Dermis blood vessel endothelial cell (primary cell): ENCODE results near the gene PRKRA. TPM values are rescaled to one million over a fixed set of nuclear protein-coding genes. Genes with fewer than 3 reads are reported as not detected.
"Not testable (repeated sequence)": the region's sequence is repeated elsewhere in the genome, so short reads cannot be mapped to it uniquely, and the experiment has no call there.

Experiments used
- DNase-seq: peaks from one replicate; pipeline ENCODE4 v3.0.0; 2010
- total RNA-seq: library from RNA; depleted of rRNA; stranded (reverse); fragments of >200 nt; gene quantifications from 2 replicates; pipeline ENCODE4 v1.2.3, GENCODE V29; 2014

PRKRA gene
- total RNA-seq, 1 donor from 2014 or later = 36.8 TPM

DNA sequence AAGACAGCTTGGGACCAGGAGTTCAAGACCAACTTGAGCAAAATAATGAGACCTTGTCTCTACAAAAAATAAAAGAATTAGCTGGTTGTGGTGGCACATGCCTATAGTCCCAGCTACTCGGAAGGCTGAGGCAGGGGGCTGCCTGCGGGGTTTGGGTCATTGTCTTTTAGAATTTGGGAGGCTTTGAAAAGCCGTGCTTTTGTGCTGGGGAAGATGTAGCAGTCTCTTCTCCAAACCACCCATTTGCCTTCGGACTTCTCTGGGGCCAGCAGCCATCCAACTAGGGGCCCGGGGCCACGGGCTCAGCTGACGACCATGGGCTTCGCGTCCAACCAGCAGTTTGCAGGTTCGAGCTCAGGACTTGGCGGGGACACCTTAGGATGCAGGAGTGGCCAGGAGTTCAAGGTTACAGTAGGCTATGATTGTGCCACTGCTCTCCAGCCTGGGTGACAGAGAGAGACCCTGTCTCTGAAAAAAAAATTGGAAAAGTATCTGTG, 6.5 kb upstream of the PRKRA start:
- no peak for DNase-seq

DNA sequence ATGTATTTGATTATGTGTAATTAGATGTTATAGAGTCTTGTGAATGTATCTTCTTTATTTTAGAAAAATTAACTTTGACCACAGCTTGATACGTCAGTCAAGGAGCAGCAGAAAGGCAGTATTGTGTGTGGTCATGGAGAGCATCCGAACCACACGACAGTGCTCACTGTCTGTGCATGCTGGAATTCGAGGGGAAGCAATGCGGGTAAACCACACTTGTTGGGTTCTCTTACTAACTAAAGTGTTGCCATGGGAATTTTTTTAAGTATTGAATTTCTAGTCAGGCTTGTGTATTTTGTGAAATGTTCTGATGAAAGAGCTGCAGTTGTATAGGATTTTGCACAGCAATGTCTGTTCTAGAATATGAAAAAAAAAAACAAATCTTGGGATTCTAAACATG, 5.0 kb upstream of the PRKRA start:
- DNase-seq = no peak

DNA sequence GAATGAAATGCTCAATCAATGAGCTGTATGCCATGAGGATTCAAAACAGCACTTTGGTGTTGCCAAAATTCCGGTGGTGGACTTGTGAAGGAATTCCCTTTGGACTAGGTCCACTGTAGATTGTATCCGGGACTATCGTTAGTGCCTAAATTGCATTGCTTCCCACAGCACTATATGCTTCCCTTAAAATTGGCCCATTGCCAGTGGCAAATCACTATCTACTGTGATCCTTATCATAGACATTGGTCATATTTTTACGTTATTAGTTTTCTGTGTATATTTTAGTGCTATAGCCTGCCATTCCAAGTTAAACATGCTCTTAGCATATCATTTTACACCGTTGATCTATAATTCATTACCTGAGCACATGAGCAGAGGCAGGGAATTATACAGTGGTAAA, 1.9 kb upstream of the PRKRA start:
- no peak for DNase-seq

DNA sequence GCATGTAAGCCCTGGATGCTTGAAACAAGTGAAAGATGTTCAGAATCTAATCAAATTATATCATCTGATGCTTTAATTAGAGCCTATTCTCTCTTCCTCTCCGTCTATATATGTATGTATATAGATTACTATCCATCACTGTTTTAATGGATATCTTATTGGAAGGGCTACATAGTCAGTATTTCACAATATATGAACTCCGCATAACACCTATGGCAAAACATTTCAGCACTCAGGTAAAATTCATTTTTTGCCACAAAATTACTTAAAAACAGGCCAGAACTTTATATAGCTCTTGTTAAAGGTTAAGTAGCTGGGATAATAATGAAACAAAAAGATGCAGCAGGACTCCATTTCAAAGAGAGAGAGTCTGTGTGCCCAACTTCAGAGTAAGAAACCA, 1.4 kb upstream of the PRKRA start:
- no peak for DNase-seq

DNA sequence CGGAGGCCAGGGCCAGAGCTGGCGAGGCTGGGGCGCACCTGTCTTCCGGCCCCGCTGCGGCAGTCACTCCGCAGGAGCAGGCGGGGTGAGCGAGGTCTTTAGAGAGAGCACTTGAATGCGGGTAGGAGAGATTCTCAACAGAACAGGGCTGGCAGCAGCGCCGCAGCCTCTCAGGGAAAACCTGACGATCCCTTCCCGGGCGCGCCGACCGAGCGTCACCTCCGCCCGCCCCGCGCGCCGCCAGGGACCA, 526 bp downstream of the PRKRA start:
- no peak for DNase-seq

- DNase-seq = peak; percentile 15
Observed at GRCh38 chr2:178449700-178450523, 1.1 kb downstream of the PRKRA start.

GRCh38 chr2:178448968-178449661, 1.9 kb downstream of the PRKRA start:
- no peak for DNase-seq

DNA sequence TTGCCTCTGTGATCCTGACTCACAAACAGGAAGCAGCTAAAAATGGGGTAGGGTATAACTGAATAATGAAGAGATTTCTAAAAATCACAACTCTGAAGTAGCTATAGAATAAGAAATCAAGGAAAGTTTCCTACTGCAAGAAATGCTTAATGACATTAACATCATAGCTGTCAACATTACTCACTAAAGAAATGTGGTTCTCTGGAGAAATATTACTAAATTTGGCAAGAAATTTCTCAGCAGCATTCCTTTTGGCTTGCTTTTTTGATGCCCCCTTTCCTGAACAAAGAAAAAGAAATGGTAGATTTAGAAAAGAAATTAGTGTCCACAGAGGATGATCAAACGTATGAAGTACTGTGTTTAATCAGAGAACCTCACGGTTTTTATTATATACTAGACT, 9.5 kb downstream of the PRKRA start:
- no peak for DNase-seq

DNA sequence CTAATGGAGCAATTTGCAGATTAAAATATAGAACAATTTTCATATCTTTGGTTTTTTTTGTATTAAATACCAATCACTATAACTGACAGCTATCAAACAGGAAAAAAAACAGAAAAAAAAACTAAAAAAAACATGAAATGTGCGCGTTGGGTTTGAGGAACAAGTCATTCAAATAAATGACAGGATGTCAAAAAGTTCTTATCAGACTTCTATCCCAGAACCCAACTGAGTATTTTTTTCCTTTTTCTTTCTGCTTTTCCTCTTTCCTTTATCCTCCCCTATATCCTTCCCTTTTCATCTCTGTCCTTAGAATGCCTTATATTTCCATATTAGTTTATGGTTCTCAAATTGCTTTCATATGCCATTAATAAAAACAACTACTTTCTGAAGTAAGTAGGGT, 14.3 kb downstream of the PRKRA start:
- no peak for DNase-seq

DNA sequence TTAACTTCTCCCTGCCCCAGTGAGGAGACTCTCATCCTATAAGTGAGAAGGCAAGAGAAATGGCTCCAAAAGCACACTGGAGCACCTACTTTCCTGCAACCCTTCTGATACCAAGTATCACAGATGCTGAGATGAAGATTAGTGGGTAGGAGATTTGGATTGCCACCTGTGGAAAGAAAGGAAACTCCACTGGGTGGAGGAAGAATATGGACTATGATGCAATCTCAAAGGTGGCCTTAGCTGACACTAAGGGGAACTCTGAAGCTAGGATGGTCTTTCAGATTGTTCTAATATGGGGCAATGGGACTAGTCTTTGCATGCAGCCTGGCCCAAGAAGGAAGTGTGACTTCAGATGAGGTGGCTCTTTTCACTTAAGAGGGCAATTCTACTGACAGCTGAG, 21.6 kb downstream of the PRKRA start:
- no peak for DNase-seq

DNA sequence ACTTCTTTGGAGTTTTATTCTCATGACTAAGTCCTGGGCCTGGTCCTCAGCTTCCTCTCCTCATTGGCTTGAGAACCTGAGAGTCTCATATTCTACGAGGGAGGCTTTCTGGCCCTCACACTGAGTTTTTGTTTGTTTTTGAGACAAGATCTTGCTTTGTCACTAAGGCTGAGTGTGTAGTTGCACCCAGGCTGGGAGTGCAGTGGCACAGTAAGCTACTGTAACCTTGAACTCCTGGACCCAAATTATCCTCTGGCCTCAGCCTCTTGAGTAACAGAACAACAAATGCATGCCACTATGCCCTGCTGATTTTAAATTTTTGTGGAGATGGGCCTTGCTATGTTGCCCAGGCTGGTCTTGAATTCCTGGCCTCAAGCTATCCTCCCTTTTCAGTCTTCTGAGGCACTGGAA, 22.6 kb downstream of the PRKRA start:
- no peak for DNase-seq

GRCh38 chr2:178427458-178427857, 23.5 kb downstream of the PRKRA start:
- no peak for DNase-seq

DNA sequence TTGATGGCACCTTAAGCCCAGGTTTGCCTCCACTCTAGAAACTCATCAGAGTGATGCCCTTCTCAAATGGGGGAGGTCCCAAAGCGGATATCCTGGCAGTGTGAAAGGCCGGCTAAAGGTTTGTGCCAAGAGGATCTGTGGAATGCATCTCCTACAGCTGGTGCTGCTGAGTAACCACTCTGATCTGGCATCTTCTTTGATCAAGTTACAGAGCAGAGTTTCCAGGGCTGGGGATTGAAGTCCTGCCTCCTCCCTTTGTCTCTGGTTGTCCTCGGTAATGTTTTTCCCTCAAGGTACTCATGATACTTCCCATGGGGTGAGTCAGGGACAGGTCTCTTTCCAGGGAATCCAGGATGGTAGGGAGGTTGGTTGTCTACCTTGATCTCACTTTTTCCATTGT, 24.6 kb downstream of the PRKRA start:
- DNase-seq = no peak

DNA sequence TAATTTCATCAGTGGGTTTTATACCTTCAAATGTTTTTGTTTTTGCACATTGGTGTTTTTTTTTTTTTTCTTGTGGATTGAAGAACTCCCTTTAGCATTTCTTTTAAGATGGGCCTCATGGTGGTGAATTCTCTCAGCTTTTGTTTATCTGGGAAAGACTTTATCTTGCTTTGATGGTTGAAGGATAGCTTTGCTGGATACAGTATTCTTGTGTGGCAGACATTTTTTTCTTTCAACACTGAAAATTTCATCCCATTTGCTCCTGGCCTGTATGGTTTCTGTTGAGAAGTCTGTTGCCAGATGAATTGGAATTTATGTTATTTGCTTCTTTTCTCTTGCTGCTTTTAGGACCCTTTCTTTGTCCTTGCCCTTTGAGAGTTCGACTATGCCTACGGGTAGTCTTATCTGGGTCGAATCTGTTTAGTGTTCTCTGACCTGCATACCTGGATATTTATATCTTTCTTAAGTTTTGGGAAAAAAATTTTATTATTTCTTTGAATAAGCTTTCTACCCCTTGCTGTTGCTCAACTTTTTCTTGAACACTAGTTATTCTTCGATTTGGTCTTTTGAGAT, 25.6 kb downstream of the PRKRA start:
- no peak for DNase-seq

DNA sequence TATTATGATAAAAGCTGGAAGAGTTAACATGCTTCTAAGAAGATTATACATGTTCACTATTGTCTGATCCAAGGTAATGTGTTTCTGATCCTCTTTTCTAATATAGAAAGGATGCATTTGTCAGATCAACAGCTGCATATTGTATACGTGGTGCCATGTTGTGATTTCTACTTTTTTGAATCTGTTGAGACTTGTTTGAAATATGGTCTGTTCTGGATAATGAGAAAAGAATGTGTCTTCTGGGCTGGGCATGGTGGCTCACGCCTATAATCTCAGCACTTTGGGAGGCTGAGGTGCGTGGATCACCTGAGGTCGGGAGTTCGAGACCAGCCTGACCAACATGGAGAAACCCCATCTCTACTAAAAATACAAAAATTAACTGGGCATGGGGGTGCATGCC, 27.2 kb downstream of the PRKRA start:
- DNase-seq = not testable (repeated sequence)

- no peak for DNase-seq
Observed at GRCh38 chr2:178422097-178422496, 28.9 kb downstream of the PRKRA start.

DNA sequence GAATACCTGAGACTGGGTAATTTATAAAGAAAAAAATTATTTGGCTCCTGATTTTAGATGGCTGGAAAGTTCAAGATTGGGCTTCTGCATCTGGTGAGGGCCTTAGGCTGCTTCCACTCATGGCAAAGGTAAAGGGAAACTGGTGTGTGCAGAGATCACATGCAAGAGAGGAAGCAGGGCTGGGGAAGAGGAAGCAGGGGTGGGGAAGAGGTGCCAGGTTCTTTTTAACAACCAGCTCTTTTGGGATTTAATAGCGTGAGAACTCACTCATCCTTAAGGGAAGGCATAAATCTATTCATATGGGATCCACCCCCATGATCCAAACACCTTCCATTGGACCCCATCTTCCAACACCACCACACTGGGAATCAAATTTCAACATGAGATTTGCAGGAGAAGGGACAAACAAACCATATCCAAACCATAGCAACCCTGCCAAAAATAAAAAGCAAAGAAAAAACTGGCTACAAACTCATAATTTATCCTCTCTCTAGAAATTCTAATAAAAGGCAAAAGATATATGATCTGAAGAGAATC, 30.4 kb downstream of the PRKRA start:
- DNase-seq = no peak

DNA sequence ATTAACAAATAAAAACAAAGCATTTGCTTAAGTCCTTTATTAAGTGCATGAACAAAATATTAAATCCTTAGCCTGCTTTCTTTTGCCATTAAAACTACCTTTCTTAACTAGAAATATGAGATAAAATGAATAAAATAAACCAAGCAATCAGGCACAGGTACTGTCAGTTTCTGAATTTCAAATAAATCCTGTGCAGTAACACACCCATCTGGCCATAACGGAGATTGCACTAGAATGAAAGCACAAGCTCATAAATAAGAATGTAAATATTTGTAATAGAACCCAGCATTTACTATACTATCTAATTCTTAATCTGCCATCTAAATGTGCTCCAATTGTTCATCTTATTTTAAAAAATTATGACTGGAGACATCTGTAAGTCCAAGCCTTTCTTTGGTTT, 31.9 kb downstream of the PRKRA start:
- DNase-seq = peak; percentile 55

DNA sequence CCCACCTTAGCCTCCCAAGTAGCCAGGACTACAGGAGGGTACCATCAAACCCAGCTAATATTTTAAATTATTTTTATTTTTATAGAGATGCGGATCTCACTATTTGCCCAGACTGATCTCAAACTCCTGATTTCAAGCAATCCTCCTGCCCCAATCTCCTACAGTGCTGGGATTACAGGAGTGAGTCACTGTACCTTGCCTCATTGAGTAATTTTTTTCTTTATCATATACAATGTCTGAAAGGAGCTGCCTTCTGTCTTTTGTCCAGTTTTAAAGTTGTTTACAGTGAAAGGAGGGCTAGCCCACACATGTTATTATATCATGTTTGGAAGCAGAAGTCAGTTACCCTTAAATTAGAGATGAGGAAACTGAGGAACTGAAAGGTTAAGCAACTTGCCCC, 32.5 kb downstream of the PRKRA start:
- DNase-seq = no peak

- no peak for DNase-seq
Observed at GRCh38 chr2:178417916-178418315, 33.1 kb downstream of the PRKRA start.

GRCh38 chr2:178415979-178416378, 35.0 kb downstream of the PRKRA start:
- DNase-seq = no peak

- DNase-seq = peak; percentile 98
Observed at GRCh38 chr2:178414266-178415247, 36.4 kb downstream of the PRKRA start.
